ENCODE data around the gene BABAM2.

DNA sequence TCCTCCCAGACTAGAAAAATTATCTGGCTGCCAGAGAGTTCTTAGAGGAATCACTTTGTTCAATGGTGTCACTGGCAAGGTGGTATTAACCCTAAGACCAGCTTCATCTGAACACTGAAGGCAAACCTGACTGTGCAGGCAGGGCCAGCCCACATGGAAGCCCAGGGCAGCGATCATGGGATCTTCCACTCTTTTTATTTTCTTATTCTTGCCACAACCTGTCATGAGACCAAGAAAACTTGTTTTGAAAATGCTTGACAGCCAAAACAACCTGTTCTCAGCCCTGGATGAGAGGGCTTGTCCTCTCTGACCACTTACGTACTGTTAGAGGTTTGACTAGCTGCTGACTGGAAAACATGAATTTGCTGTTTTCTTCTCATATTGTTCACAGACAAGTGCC lies 426.9 kb downstream of the BABAM2 start:
- TF ChIP-seq, protein P1, sequence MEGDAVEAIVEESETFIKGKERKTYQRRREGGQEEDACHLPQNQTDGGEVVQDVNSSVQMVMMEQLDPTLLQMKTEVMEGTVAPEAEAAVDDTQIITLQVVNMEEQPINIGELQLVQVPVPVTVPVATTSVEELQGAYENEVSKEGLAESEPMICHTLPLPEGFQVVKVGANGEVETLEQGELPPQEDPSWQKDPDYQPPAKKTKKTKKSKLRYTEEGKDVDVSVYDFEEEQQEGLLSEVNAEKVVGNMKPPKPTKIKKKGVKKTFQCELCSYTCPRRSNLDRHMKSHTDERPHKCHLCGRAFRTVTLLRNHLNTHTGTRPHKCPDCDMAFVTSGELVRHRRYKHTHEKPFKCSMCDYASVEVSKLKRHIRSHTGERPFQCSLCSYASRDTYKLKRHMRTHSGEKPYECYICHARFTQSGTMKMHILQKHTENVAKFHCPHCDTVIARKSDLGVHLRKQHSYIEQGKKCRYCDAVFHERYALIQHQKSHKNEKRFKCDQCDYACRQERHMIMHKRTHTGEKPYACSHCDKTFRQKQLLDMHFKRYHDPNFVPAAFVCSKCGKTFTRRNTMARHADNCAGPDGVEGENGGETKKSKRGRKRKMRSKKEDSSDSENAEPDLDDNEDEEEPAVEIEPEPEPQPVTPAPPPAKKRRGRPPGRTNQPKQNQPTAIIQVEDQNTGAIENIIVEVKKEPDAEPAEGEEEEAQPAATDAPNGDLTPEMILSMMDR (conservative IDR thresholded peaks at IDR 0.05; ENCODE audit: low read depth, low read length): no peak
- TF ChIP-seq POLR2A (IDR thresholded peaks at IDR 0.05; ENCODE audit: low read depth, low read length): no peak
- TF ChIP-seq FOS (IDR thresholded peaks at IDR 0.05; ENCODE audit: low read depth, low read length): no peak
- TF ChIP-seq ELK1 (IDR thresholded peaks at IDR 0.05; ENCODE audit: borderline replicate concordance, low read depth, low read length): no peak
- no peak for TF ChIP-seq RAD21 (IDR thresholded peaks at IDR 0.05; ENCODE audit: low read length)
- TF ChIP-seq MAFK (IDR thresholded peaks at IDR 0.05; ENCODE audit: low read depth, low read length): no peak
